RWPE2 (cell line): ENCODE measurements around the gene NEMP1.

Source experiments
- ATAC-seq: fragments of 200-7000 bp; cut with Tn5 transposase; 3 replicates; pipeline ENCODE4 v1.9.1; 2021; ENCODE audit warnings: low read depth
- DNase-seq: peaks from one replicate; pipeline ENCODE4 v3.0.0-alpha.2; 2020; ENCODE audit warnings: low spot score
- H3K27ac ChIP-seq: fragments of 450-650 bp; 2 replicates; pipeline ENCODE4 v1.5.1; 2017; ENCODE audit warnings: mild to moderate bottlenecking; ENCODE audit not compliant: poor library complexity, severe bottlenecking
- H3K27me3 ChIP-seq: fragments of 250-450 bp; sonication (Bioruptor Pico); 2 replicates; pipeline ENCODE4 v1.5.1; 2021; ENCODE audit warnings: mild to moderate bottlenecking, moderate library complexity; ENCODE audit not compliant: insufficient read depth, poor library complexity, severe bottlenecking
- H3K36me3 ChIP-seq: fragments of 250-450 bp; sonication (Bioruptor Pico); 2 replicates; pipeline ENCODE4 v1.5.1; 2020; ENCODE audit warnings: low read depth, mild to moderate bottlenecking, moderate library complexity
- H3K4me1 ChIP-seq: fragments of 250-450 bp; sonication (Bioruptor Pico); 2 replicates; pipeline ENCODE4 v1.5.1; 2021; ENCODE audit warnings: mild to moderate bottlenecking, moderate library complexity; ENCODE audit not compliant: insufficient read depth, poor library complexity, severe bottlenecking
- H3K4me3 ChIP-seq: fragments of 250-450 bp; sonication (Bioruptor Pico); 2 replicates; pipeline ENCODE4 v1.5.1; 2021; ENCODE audit warnings: mild to moderate bottlenecking, moderate library complexity; ENCODE audit not compliant: severe bottlenecking
- H3K9me3 ChIP-seq: fragments of 250-450 bp; sonication (Bioruptor Pico); 2 replicates; pipeline ENCODE4 v1.5.1; 2021; ENCODE audit warnings: mild to moderate bottlenecking, moderate library complexity; ENCODE audit not compliant: severe bottlenecking
- CTCF ChIP-seq: fragments of 450-650 bp; IDR thresholded peaks from one replicate; pipeline ENCODE4 v1.5.1; 2017; ENCODE audit warnings: mild to moderate bottlenecking, moderate library complexity; ENCODE audit not compliant: poor library complexity, severe bottlenecking

Gene NEMP1

GRCh38 chr12:57046086-57046791, 32.4 kb downstream of the NEMP1 start:
- DNase-seq (no peak), ATAC-seq (no peak)
- Histone ChIP-seq H3K27ac (no peak overlapping the region), H3K4me1 (no peaks in the 10 kb centered on the region), H3K27me3 (no peaks in the 10 kb centered on the region), H3K9me3 (no peaks in the 10 kb centered on the region), H3K36me3 (no peaks in the 10 kb centered on the region), H3K4me3 (no peak overlapping the region)
- no peak for TF ChIP-seq CTCF

- ATAC-seq: no peak
- Histone ChIP-seq H3K4me3 (no peak overlapping the region), H3K9me3 (no peaks in the 10 kb centered on the region), H3K27ac (no peak overlapping the region), H3K4me1 (no peaks in the 10 kb centered on the region), H3K36me3 (no peaks in the 10 kb centered on the region), H3K27me3 (no peaks in the 10 kb centered on the region)
- no peak for DNase-seq
- no peak for TF ChIP-seq CTCF
These were observed 33.7 kb downstream of the NEMP1 start for GRCh38 chr12:57044889-57045288.

GRCh38 chr12:57044468-57044867, 34.1 kb downstream of the NEMP1 start:
- no peaks in the 10 kb centered on the region for H3K4me1 ChIP-seq

GRCh38 chr12:57042695-57043094, 35.9 kb downstream of the NEMP1 start:
- Histone ChIP-seq H3K4me1 (no peaks in the 10 kb centered on the region), H3K27me3 (no peaks in the 10 kb centered on the region), H3K9me3 (no peaks in the 10 kb centered on the region), H3K4me3 (no peak overlapping the region), H3K27ac (no peak overlapping the region), H3K36me3 (no peaks in the 10 kb centered on the region)
- no peak for DNase-seq
- no peak for TF ChIP-seq CTCF
- no peak for ATAC-seq

More at GRCh38 chr12:57044468-57044867, 34.1 kb downstream of the NEMP1 start:
- Histone ChIP-seq H3K36me3 (no peaks in the 10 kb centered on the region), H3K27ac (no peak overlapping the region), H3K27me3 (no peaks in the 10 kb centered on the region), H3K4me3 (no peak overlapping the region), H3K9me3 (no peaks in the 10 kb centered on the region)
- TF ChIP-seq CTCF: no peak
- DNase-seq: no peak
- no peak for ATAC-seq

- no peak for TF ChIP-seq CTCF
- Histone ChIP-seq H3K36me3 (no peaks in the 10 kb centered on the region), H3K9me3 (no peaks in the 10 kb centered on the region), H3K4me1 (no peaks in the 10 kb centered on the region), H3K27ac (no peak overlapping the region), H3K4me3 (no peak overlapping the region), H3K27me3 (no peaks in the 10 kb centered on the region)
- ATAC-seq: no peak
- DNase-seq: no peak
These were observed 37.8 kb downstream of the NEMP1 start for GRCh38 chr12:57040750-57041149.
